Ovary (tissue), 3 donors: Measurements from ENCODE around the gene ISCA2.

Experiments
- EP300 ChIP-seq: sonication (generic); formaldehyde crosslinking; IDR thresholded peaks from one replicate; pipeline ENCODE4 v1.6.1; 2017; ENCODE audit warnings: antibody characterized with exemption
- TF ChIP-seq, protein P1 (sequence below), 3 donors: fragments of 450-650 bp in 2 of 3; fragments of 200-600 bp in 1 of 3; IDR thresholded peaks; one replicate each; pipeline versions ENCODE4 v1.5.1 to v1.8.0; 2016 to 2022; ENCODE audit warnings: antibody characterized with exemption in 3 of 3, mild to moderate bottlenecking in 1 of 3
- donor health status: DM: no; HTN: no; CAD: no.

DNA sequence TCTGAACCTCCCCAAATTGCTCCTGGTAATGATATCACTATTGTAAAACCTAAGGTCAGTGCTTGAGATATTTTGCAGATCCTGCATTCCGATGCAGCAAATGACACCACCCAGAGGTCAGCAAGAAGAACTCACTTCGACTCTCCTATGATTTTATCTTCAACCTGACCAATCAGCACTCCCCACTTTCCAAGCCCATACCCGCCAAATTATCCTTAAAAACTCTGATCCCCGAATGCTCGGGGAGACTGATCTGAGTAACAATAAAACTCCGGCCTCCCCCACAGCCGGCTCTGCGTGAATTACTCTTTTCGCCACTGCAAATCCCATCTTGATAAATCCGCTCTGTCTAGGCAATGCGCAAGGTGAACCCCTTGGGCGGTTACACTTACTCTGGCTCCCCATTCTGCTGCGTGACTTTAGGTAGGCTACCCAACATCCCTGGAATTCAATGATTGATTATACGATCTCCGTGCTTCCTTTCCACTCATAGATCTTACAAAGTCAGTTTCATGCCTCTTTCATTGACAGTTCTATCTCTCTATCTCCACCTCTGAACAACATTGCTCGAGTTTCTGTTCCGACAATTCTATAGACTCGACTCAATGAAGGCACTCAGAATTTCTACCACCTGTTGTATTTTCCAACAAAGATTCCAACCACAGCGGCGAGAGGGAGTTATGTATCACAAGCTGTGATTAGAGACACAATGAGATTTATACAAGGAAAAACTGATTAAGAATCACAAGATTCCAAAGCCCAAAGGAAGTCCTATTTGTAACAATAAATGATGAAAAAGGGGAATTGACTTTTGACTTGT lies 1.4 kb upstream of the ISCA2 start:
- TF ChIP-seq, protein P1, sequence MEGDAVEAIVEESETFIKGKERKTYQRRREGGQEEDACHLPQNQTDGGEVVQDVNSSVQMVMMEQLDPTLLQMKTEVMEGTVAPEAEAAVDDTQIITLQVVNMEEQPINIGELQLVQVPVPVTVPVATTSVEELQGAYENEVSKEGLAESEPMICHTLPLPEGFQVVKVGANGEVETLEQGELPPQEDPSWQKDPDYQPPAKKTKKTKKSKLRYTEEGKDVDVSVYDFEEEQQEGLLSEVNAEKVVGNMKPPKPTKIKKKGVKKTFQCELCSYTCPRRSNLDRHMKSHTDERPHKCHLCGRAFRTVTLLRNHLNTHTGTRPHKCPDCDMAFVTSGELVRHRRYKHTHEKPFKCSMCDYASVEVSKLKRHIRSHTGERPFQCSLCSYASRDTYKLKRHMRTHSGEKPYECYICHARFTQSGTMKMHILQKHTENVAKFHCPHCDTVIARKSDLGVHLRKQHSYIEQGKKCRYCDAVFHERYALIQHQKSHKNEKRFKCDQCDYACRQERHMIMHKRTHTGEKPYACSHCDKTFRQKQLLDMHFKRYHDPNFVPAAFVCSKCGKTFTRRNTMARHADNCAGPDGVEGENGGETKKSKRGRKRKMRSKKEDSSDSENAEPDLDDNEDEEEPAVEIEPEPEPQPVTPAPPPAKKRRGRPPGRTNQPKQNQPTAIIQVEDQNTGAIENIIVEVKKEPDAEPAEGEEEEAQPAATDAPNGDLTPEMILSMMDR (IDR thresholded peaks at IDR 0.05): no peak
- no peak for TF ChIP-seq EP300
